KOPT-K1 (cell line): ENCODE measurements around the gene SPPL3.
"Not testable (repeated sequence)": the region's sequence is repeated elsewhere in the genome, so short reads cannot be mapped to it uniquely, and the experiment has no call there.

Experiments used
- H3K27ac ChIP-seq: fragments of 200-600 bp; sonication (generic); 2 replicates; pipeline ENCODE4 v1.5.1; 2016; ENCODE audit warnings: antibody characterized with exemption, mild to moderate bottlenecking, low read depth, low read length; ENCODE audit not compliant: poor library complexity, severe bottlenecking
- H3K36me3 ChIP-seq: fragments of 200-600 bp; sonication (generic); 2 replicates; pipeline ENCODE4 v1.5.1; 2017; ENCODE audit warnings: antibody characterized with exemption, mild to moderate bottlenecking, low read length, moderate library complexity; ENCODE audit not compliant: insufficient read depth
- H3K9me3 ChIP-seq: fragments of 200-600 bp; sonication (generic); 2 replicates; pipeline ENCODE4 v1.5.1; 2017; ENCODE audit warnings: antibody characterized with exemption, low read length, mild to moderate bottlenecking; ENCODE audit not compliant: insufficient read depth, poor library complexity, severe bottlenecking

SPPL3 gene

DNA sequence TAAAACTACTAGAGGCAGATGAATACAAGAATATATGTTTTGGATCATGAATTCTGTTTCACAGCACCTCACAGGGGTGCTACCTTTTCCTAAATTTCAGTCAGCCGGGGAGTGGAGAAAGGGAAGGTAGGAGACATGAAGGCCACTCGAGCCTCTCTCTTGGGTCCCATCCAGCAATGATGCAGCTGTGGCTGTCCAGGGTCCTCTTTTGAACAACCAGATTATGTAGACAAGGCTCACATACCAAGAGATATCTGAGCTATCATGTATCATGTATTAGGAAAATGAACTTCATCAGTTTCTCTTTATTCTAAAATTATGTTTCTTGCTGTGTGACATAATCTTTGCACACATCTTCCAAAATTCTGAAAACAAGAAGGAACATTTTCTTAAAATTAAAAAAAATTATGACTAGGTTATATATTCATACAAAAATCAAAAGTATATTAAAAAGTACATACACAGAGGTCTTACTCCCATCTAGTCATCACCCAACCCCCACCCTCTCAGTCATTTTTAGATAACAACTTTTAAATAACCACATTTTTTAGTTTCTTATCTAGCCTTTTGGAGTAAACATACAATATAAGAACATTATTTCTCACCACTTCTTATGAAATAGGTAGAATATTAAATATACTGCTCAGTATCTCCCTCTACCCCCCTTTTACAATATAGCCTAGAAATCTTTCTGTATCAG is 89.8 kb downstream of the SPPL3 start:
- H3K27ac ChIP-seq, result no peak overlapping the region
- peaks cover 18% of the 10 kb centered on the region for H3K36me3 ChIP-seq
- H3K9me3 ChIP-seq, result no peaks in the 10 kb centered on the region

- Histone ChIP-seq H3K9me3 (no peaks in the 10 kb centered on the region), H3K27ac (no peak overlapping the region), H3K36me3 (peaks cover 25% of the 10 kb centered on the region)
Measured at GRCh38 chr12:120813588-120814153, 90.5 kb downstream of the SPPL3 start.

DNA sequence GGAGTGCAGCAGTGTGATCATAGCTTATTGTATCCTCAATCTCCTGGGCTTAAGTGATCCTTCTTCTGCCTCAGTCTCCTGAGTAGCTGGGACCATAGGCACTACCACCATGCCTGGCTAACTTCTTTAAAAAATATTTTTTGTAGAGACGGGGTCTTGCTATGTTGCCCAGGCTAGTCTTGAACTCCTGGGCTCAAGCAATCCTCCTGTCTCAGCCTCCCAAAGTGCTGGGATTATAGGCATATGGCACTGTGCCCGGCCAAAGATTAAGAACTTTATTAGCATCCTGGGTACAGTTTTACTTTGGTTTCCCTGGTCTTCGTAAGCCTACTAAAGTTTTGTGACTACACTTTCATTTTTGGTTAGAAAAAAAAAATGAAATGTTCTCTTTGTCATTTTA is 94.1 kb downstream of the SPPL3 start:
- H3K9me3 ChIP-seq, result no peaks in the 10 kb centered on the region
- H3K36me3 ChIP-seq, result peaks cover 45% of the 10 kb centered on the region
- H3K27ac ChIP-seq, result no peak overlapping the region

DNA sequence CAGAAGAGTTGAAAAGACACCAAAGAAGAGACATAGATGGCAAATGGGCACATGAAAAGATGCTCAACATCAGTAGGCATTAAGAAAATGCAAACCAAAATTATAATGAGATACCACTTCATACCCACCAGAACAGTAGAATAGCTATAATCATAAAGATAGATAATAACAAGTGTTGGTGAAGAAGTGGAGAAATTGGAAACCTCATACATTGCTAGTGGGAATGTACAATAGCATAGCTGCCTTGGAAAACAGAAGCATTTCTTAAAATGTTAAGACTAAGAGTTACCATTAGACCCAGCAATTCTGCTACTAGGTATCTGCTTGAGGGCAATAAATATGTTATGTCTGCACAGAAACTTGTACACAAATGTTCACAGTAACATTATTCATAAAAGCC is 99.7 kb downstream of the SPPL3 start:
- Histone ChIP-seq H3K36me3 (peaks cover 28% of the 10 kb centered on the region), H3K9me3 (no peaks in the 10 kb centered on the region), H3K27ac (no peak overlapping the region)

- Histone ChIP-seq H3K36me3 (peaks cover 15% of the 10 kb centered on the region), H3K9me3 (peaks cover 11% of the 10 kb centered on the region), H3K27ac (peak overlapping the region; percentile 26)
Measured at GRCh38 chr12:120801146-120801545, 103.0 kb downstream of the SPPL3 start.

GRCh38 chr12:120800665-120801064 is 103.5 kb downstream of the SPPL3 start:
- Histone ChIP-seq H3K27ac (peak overlapping the region; percentile 26), H3K9me3 (peaks cover 16% of the 10 kb centered on the region), H3K36me3 (peaks cover 17% of the 10 kb centered on the region)

DNA sequence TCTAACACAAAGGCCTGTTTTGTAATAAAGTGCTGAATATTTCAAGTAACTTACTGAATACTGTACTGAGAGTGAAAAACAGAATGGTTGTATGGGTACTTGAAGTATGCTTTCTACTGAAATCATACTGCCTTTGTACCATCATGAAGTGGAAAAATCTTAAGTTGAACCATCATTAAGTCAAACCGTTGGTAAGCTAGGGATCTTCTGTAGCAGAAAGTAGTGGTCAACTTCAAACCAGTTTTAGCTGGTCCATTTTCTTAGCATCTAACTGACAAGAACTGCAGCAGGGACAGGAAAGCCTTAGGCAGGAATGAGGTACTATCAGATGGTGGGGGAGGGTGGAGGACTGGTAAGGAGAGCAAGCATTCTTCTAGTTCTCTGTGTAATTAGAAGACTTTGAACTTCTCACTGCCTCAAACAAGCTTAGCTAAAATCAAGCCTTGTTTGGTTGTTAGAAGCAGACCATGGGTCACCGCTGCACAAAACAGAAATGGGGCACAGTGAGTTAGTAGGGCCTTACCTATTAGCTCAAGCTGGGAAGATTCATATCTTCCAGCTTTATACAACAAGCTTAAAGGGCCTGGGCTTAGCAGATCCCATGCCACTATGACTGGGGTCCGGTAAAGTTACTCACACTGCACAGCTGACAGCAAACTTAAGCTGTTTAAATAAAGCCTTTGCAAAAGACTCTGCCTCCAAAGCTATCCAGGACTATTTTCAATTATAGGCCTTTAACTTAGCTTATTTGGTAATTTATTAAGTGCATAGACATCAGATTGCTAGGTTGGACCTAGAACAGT is 104.7 kb downstream of the SPPL3 start:
- Histone ChIP-seq H3K9me3 (peaks cover 28% of the 10 kb centered on the region), H3K36me3 (peaks cover 24% of the 10 kb centered on the region), H3K27ac (peak overlapping the region; percentile 26)

GRCh38 chr12:120798696-120799095 is 105.5 kb downstream of the SPPL3 start:
- peaks cover 35% of the 10 kb centered on the region for H3K9me3 ChIP-seq
- H3K36me3 ChIP-seq, result peaks cover 27% of the 10 kb centered on the region
- peak overlapping the region; percentile 35 for H3K27ac ChIP-seq

- Histone ChIP-seq H3K9me3 (peaks cover 39% of the 10 kb centered on the region), H3K36me3 (peaks cover 33% of the 10 kb centered on the region), H3K27ac (peak overlapping the region; percentile 35)
Measured at GRCh38 chr12:120797677-120798642, 106.2 kb downstream of the SPPL3 start.

- Histone ChIP-seq H3K27ac (no peak overlapping the region), H3K36me3 (peaks cover 46% of the 10 kb centered on the region), H3K9me3 (peaks cover 39% of the 10 kb centered on the region)
Measured at GRCh38 chr12:120795441-120796178, 108.5 kb downstream of the SPPL3 start.

GRCh38 chr12:120793357-120793756 is 110.8 kb downstream of the SPPL3 start:
- Histone ChIP-seq H3K36me3 (peaks cover 64% of the 10 kb centered on the region), H3K9me3 (peaks cover 39% of the 10 kb centered on the region), H3K27ac (no peak overlapping the region)

DNA sequence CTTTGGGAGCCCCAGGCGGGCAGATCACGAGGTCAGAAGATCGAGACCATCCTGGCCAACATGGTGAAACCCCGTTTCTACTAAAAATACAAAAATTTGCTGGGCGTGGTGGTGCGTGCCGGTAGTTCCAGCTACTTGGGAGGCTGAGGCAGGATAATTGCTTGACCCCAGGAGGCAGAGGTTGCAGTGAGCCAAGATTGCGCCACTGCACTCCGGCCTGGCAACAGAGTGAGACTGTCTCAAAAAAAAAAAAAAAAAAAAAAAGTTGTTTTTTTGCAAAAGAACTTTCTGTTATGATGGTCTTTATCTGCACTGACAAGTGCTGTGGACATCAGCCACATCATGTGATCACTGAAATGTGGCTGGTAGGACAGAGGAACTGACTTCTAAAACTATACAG is 111.7 kb downstream of the SPPL3 start:
- Histone ChIP-seq H3K9me3 (peaks cover 39% of the 10 kb centered on the region), H3K36me3 (peaks cover 71% of the 10 kb centered on the region)
- not testable (repeated sequence) for H3K27ac ChIP-seq

GRCh38 chr12:120791669-120792176 is 112.4 kb downstream of the SPPL3 start:
- H3K27ac ChIP-seq, result no peak overlapping the region
- H3K9me3 ChIP-seq, result peaks cover 34% of the 10 kb centered on the region
- H3K36me3 ChIP-seq, result peaks cover 64% of the 10 kb centered on the region

DNA sequence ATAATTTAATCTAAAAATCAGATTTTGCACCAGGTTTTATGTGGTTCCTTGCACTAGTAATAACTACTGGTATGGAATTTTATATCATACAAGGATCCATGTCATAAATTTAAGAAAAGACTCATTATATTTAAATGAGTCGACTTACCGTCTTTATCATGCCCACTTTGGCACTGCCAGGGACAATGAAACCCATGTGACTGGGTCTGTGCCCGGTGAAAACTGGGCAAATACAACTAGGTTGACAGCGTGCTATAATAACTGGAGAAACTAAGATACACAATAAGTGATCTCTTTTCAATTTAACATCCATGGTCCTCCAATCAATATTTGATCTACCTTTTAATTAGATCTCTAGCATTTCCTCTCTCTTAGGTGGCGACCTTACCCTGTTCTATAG is 114.0 kb downstream of the SPPL3 start:
- peaks cover 48% of the 10 kb centered on the region for H3K36me3 ChIP-seq

More for the DNA sequence above, 114.0 kb downstream of the SPPL3 start:
- Histone ChIP-seq H3K27ac (no peak overlapping the region), H3K9me3 (peaks cover 18% of the 10 kb centered on the region)
